SK-N-SH (cell line): ENCODE measurements around the gene UBE2G1.

ENCODE experiments used
- FOXM1 ChIP-seq: IDR thresholded peaks from 2 replicates; pipeline ENCODE4 v1.4.0; 2012; ENCODE audit warnings: low read depth, mild to moderate bottlenecking
- GABPA ChIP-seq: IDR thresholded peaks from 2 replicates; pipeline ENCODE4 v1.4.0; 2012; ENCODE audit warnings: low read depth, mild to moderate bottlenecking
- REST ChIP-seq: IDR thresholded peaks from 2 replicates; pipeline ENCODE4 v1.6.1; 2012; ENCODE audit warnings: mild to moderate bottlenecking, low read depth, low read length, moderate library complexity
- YY1 ChIP-seq: IDR thresholded peaks from 2 replicates; pipeline ENCODE4 v1.4.0; 2012; ENCODE audit warnings: low read depth, mild to moderate bottlenecking

GRCh38 chr17:4313221-4314114 is 53.0 kb downstream of the UBE2G1 start:
- TF ChIP-seq FOXM1 = no peak
- no peak for TF ChIP-seq YY1
- no peak for TF ChIP-seq GABPA
- no peak for TF ChIP-seq REST
